Natural killer cell (primary cell): Measurements from ENCODE around the gene ST6GALNAC2. TPM values are rescaled to one million over a fixed set of nuclear protein-coding genes. Genes with fewer than 3 reads are reported as not detected.

Source experiments
- ATAC-seq, 3 donors: fragments of 150-1000 bp in 2 of 3; fragments of 200-7000 bp in 1 of 3; cut with Tn5 transposase; 1 replicate in 1 of 3; 2 replicates in 2 of 3; pipeline ENCODE4 v1.10.0; 2021; ENCODE audit warnings: mild to moderate bottlenecking in 2 of 3, moderate library complexity in 2 of 3
- DNase-seq, 2 donors: peaks; one replicate each; pipeline versions ENCODE4 v3.0.0 to v3.0.0-alpha.2; 2013 to 2021; ENCODE audit warnings: mixed read lengths in 1 of 2
- H3K27ac ChIP-seq: one replicate; pipeline ENCODE4 v1.5.1; 2013; ENCODE audit warnings: mild to moderate bottlenecking, low read length
- H3K27me3 ChIP-seq: one replicate; pipeline ENCODE4 v1.6.1; 2013; ENCODE audit warnings: low read length; ENCODE audit not compliant: control insufficient read depth, insufficient read depth
- H3K36me3 ChIP-seq: one replicate; pipeline ENCODE4 v1.6.1; 2013; ENCODE audit warnings: low read length; ENCODE audit not compliant: control insufficient read depth, insufficient read depth
- H3K4me1 ChIP-seq: one replicate; pipeline ENCODE4 v1.6.1; 2013; ENCODE audit warnings: low read length; ENCODE audit not compliant: control insufficient read depth, insufficient read depth
- H3K4me3 ChIP-seq: one replicate; pipeline ENCODE4 v1.5.1; 2013; ENCODE audit warnings: low read length
- H3K9me3 ChIP-seq: one replicate; pipeline ENCODE4 v1.6.1; 2013; ENCODE audit warnings: low read length; ENCODE audit not compliant: control insufficient read depth, insufficient read depth
- H3K27ac Mint-ChIP-seq, 2 donors: one replicate each; pipeline ENCODE4 v1.8.0; 2022; ENCODE audit warnings: mild to moderate bottlenecking in 2 of 2, mixed read lengths in 2 of 2, moderate library complexity in 1 of 2
- H3K27me3 Mint-ChIP-seq, 2 donors: one replicate each; pipeline ENCODE4 v1.8.0; 2022; ENCODE audit warnings: low read depth in 2 of 2, mixed read lengths in 2 of 2
- H3K36me3 Mint-ChIP-seq: one replicate; pipeline ENCODE4 v1.8.0; 2022; ENCODE audit warnings: mixed read lengths
- H3K4me1 Mint-ChIP-seq, 2 donors: one replicate each; pipeline ENCODE4 v1.8.0; 2022; ENCODE audit warnings: mixed read lengths in 2 of 2
- H3K4me3 Mint-ChIP-seq: one replicate; pipeline ENCODE4 v1.8.0; 2022; ENCODE audit warnings: mild to moderate bottlenecking, moderate library complexity, mixed read lengths
- H3K9me3 Mint-ChIP-seq, 2 donors: one replicate each; pipeline ENCODE4 v1.8.0; 2022; ENCODE audit warnings: mixed read lengths in 2 of 2
- WGBS: methylation state at CpG from one replicate; pipeline ENCODE4 v1.1.7; 2013; ENCODE audit warnings: missing lambda C conversion rate; ENCODE audit not compliant: insufficient coverage; 5-methylcytosine and 5-hydroxymethylcytosine counted together
- intact Hi-C: fragments of 100-400 bp; cut with micrococcal nuclease; formaldehyde crosslinking; loops from one replicate; pipeline ENCODE4 v1.14.2; 2022
- total RNA-seq, 4 donors: library from RNA; stranded (reverse); fragments of 120-200 nt in 1 of 4; gene quantifications; one replicate each; pipeline versions ENCODE4 v1.2.3 to v1.2.4, GENCODE V29; 2013 to 2022
- TF ChIP-seq, protein P1 (sequence below): fragments of 200-600 bp; IDR thresholded peaks from one replicate; pipeline ENCODE4 v1.8.0; 2022; ENCODE audit warnings: antibody characterized with exemption

The ST6GALNAC2 gene
- total RNA-seq, 3 donors from 2014 or later (not counting 1 experiment from before 2014, with no cell fraction given): 0.65 TPM; not detected in 2

- Histone ChIP-seq H3K27ac (no peak overlapping the region), H3K36me3 (no peaks in the 10 kb centered on the region), H3K4me1 (peaks cover 7% of the 10 kb centered on the region), H3K4me3 (no peak overlapping the region), H3K27me3 (no peaks in the 10 kb centered on the region), H3K9me3 (no peaks in the 10 kb centered on the region)
- H3K27ac Mint-ChIP-seq: no peak overlapping the region
- no peaks in the 10 kb centered on the region for H3K9me3 Mint-ChIP-seq
- no peak for DNase-seq
- no peaks in the 10 kb centered on the region for H3K36me3 Mint-ChIP-seq
- intact Hi-C loops: no loop called here
- ATAC-seq: no peak
- WGBS: 93% methylated on average over 10 of the region's 10 CpGs
- H3K4me1 Mint-ChIP-seq: peaks cover 3 to 8% of the 10 kb centered on the region in 2 donors
- peaks cover 0 to 5% of the 10 kb centered on the region in 2 donors for H3K27me3 Mint-ChIP-seq
- TF ChIP-seq, protein P1, sequence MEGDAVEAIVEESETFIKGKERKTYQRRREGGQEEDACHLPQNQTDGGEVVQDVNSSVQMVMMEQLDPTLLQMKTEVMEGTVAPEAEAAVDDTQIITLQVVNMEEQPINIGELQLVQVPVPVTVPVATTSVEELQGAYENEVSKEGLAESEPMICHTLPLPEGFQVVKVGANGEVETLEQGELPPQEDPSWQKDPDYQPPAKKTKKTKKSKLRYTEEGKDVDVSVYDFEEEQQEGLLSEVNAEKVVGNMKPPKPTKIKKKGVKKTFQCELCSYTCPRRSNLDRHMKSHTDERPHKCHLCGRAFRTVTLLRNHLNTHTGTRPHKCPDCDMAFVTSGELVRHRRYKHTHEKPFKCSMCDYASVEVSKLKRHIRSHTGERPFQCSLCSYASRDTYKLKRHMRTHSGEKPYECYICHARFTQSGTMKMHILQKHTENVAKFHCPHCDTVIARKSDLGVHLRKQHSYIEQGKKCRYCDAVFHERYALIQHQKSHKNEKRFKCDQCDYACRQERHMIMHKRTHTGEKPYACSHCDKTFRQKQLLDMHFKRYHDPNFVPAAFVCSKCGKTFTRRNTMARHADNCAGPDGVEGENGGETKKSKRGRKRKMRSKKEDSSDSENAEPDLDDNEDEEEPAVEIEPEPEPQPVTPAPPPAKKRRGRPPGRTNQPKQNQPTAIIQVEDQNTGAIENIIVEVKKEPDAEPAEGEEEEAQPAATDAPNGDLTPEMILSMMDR: no peak
- no peak overlapping the region for H3K4me3 Mint-ChIP-seq
Measured at GRCh38 chr17:76573096-76573495, 12.6 kb downstream of the ST6GALNAC2 start.

- no peak overlapping the region for H3K27ac ChIP-seq
- 89% methylated on average over 17 of the region's 17 CpGs for WGBS
- H3K4me3 ChIP-seq: no peak overlapping the region
- H3K9me3 Mint-ChIP-seq: no peaks in the 10 kb centered on the region
- intact Hi-C loops: no loop called here
- H3K4me1 ChIP-seq: peaks cover 14% of the 10 kb centered on the region
- no peak overlapping the region for H3K4me3 Mint-ChIP-seq
- H3K27ac Mint-ChIP-seq: no peak overlapping the region
- DNase-seq: no peak
- no peaks in the 10 kb centered on the region for H3K36me3 Mint-ChIP-seq
- no peaks in the 10 kb centered on the region for H3K9me3 ChIP-seq
- H3K27me3 ChIP-seq: no peaks in the 10 kb centered on the region
- TF ChIP-seq, protein P1: no peak
- peaks cover 0 to 5% of the 10 kb centered on the region in 2 donors for H3K27me3 Mint-ChIP-seq
- ATAC-seq: no peak
- H3K36me3 ChIP-seq: no peaks in the 10 kb centered on the region
- peaks cover 10 to 14% of the 10 kb centered on the region in 2 donors for H3K4me1 Mint-ChIP-seq
Measured at GRCh38 chr17:76572201-76572910, 13.3 kb downstream of the ST6GALNAC2 start.

DNA sequence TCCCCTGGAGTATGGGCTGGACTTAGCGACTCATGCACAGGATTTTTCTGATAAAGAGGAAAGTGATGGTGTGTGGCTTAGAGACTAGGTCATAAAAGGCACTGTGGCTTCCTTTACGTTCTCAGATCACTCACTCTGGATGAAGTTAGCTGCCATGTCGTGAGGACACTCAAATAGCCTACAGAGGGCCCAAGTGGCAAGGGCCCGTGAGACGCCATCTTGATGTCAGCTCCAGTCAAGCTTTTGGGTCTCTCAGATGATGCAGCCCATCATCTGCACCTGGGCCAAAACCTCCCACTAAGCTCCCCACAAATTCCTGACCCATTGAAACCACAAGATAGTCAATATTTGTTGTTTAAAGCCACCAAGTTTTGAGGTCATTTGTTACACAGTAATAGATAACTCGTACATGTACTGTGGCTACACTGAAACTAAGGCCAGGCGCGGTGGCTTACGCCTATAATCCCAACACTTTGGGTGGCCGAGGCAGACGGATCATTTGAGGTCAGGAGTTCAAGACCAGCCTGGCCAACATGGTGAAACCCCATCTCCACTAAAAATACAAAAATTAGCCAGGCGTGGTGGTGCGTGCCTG, 14.7 kb downstream of the ST6GALNAC2 start:
- Mint-ChIP-seq H3K36me3 (no peaks in the 10 kb centered on the region), H3K9me3 (no peaks in the 10 kb centered on the region), H3K27ac (no peak overlapping the region), H3K4me3 (no peak overlapping the region), H3K4me1 (peaks cover 18% of the 10 kb centered on the region in 2 donors), H3K27me3 (peaks cover 0 to 5% of the 10 kb centered on the region in 2 donors)
- TF ChIP-seq, protein P1: no peak
- no peak for DNase-seq
- no peak for ATAC-seq
- H3K4me1 ChIP-seq: peaks cover 20% of the 10 kb centered on the region
- no peak overlapping the region for H3K27ac ChIP-seq
- H3K36me3 ChIP-seq: peaks cover 7% of the 10 kb centered on the region
- H3K4me3 ChIP-seq: no peak overlapping the region
- no peaks in the 10 kb centered on the region for H3K9me3 ChIP-seq
- H3K27me3 ChIP-seq: no peaks in the 10 kb centered on the region
- WGBS: 96% methylated on average over 13 of the region's 13 CpGs
- intact Hi-C loops: no loop called here
